ENCODE results near the gene DUSP11. TPM values are rescaled to one million over a fixed set of nuclear protein-coding genes. Genes with fewer than 3 reads are reported as not detected.
"Not testable (repeated sequence)": the region's sequence is repeated elsewhere in the genome, so short reads cannot be mapped to it uniquely, and the experiment has no call there.

DUSP11 gene
- total RNA-seq, 3 donors from 2014 or later (not counting 1 experiment from before 2014, with no cell fraction given): 45.7 to 50.2 (median 46.6) TPM

DNA sequence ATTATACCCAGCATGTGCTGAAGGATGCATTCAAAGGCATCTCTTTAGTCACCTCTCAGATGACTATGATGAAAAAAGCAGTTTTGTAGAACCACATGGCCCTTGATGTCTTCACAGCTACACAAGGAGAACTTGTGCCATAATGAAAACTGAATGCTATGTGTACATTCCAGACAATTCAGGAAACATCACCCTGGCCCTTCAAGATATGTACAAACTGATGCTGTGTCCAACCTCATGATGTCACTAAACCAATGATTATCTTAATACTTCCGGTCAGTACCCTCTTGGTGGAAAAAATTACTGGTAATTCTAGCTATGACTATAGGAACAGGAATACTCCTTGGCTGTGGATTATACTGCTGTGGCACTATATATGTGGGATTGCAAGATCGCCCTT is 20.0 kb downstream of the DUSP11 start:
- peaks cover 10% of the 10 kb centered on the region for H3K36me3 Mint-ChIP-seq
- TF ChIP-seq CTCF (IDR thresholded peaks at IDR 0.05): no peak
- H3K4me3 Mint-ChIP-seq: no peak overlapping the region

DNA sequence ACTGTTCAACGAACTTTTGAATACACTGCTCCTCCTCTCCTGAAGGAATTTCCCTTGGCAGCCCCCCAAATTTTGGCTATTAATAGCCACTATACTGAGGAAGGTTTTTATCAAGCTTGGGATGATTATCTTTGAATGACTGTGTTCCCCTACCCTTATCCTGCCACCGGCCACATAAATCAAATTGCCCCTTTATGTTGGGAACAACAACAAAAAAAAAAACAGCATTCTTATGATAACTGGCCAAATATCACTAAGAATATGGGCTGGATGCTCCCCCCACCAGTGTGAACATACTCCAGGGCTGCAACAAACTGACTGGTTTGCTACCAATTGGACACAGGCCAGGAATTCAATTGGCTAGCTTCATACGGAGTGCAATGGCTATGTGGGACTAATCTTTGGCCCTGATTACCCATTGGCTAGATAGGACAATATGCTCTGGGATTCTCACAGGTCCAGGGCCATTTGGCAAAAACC is 20.6 kb downstream of the DUSP11 start:
- Mint-ChIP-seq H3K4me1 (peaks cover 0 to 6% of the 10 kb centered on the region in 2 donors), H3K27ac (no peak overlapping the region), H3K4me3 (no peak overlapping the region), H3K36me3 (peaks cover 10% of the 10 kb centered on the region), H3K9me3 (no peaks in the 10 kb centered on the region), H3K27me3 (ENCODE audit: low read depth in 2 of 2) (no peaks in the 10 kb centered on the region)
- ATAC-seq (no peak), DNase-seq (no peak)
- no peaks in the 10 kb centered on the region for H3K27me3 ChIP-seq (ENCODE audit: control insufficient read depth, insufficient read depth, low read length)
- H3K9me3 ChIP-seq (ENCODE audit: control insufficient read depth, insufficient read depth, low read length): no peaks in the 10 kb centered on the region
- TF ChIP-seq CTCF (IDR thresholded peaks at IDR 0.05): no peak
- WGBS (ENCODE audit: insufficient coverage): 95% methylated on average over 2 of the region's 3 CpGs
- intact Hi-C loops (cut with micrococcal nuclease): no loop called here
- H3K36me3 ChIP-seq (ENCODE audit: control insufficient read depth, insufficient read depth, low read length): peaks cover 43% of the 10 kb centered on the region
- H3K4me3 ChIP-seq (ENCODE audit: low read length): no peak overlapping the region
- no peaks in the 10 kb centered on the region for H3K4me1 ChIP-seq (ENCODE audit: control insufficient read depth, insufficient read depth, low read length)
- H3K27ac ChIP-seq (ENCODE audit: low read length): no peak overlapping the region

More for the DNA sequence above, 20.0 kb downstream of the DUSP11 start:
- Mint-ChIP-seq H3K4me1 (peaks cover 0 to 6% of the 10 kb centered on the region in 2 donors), H3K27me3 (ENCODE audit: low read depth in 2 of 2) (no peaks in the 10 kb centered on the region), H3K27ac (no peak overlapping the region), H3K9me3 (no peaks in the 10 kb centered on the region)
- H3K27ac ChIP-seq (ENCODE audit: low read length): no peak overlapping the region
- peaks cover 47% of the 10 kb centered on the region for H3K36me3 ChIP-seq (ENCODE audit: control insufficient read depth, insufficient read depth, low read length)
- no peak for DNase-seq
- H3K4me3 ChIP-seq (ENCODE audit: low read length): no peak overlapping the region
- H3K4me1 ChIP-seq (ENCODE audit: control insufficient read depth, insufficient read depth, low read length): no peaks in the 10 kb centered on the region
- no peaks in the 10 kb centered on the region for H3K27me3 ChIP-seq (ENCODE audit: control insufficient read depth, insufficient read depth, low read length)
- WGBS (ENCODE audit: insufficient coverage): 100% methylated on average over 2 of the region's 2 CpGs
- intact Hi-C loops (cut with micrococcal nuclease): no loop called here
- no peaks in the 10 kb centered on the region for H3K9me3 ChIP-seq (ENCODE audit: control insufficient read depth, insufficient read depth, low read length)
- no peak for ATAC-seq

DNA sequence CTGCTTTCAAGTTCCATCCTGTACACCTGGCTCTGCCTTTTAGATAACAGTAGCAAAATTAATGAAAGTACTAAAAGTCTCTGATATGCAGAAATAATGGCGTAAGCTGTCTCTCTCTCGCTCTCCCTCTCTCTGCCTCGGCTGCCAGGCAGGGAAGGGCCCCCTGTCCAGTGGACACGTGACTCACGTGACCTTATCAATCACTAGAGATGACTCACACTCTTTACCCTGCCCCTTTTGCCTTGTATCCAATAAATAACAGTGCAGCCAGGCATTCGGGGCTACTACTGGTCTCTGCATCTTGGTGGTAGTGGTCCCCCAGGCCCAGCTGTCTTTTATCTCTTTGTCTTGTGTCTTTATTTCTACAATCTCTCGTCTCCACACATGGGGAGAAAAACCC is 25.6 kb downstream of the DUSP11 start:
- H3K9me3 ChIP-seq (ENCODE audit: control insufficient read depth, insufficient read depth, low read length); H3K4me3 Mint-ChIP-seq; H3K27ac Mint-ChIP-seq; intact Hi-C loops (cut with micrococcal nuclease); DNase-seq; H3K27ac ChIP-seq (ENCODE audit: low read length); H3K4me1 Mint-ChIP-seq; H3K9me3 Mint-ChIP-seq; H3K4me3 ChIP-seq (ENCODE audit: low read length); H3K27me3 Mint-ChIP-seq (ENCODE audit: low read depth in 2 of 2); H3K27me3 ChIP-seq (ENCODE audit: control insufficient read depth, insufficient read depth, low read length); H3K4me1 ChIP-seq (ENCODE audit: control insufficient read depth, insufficient read depth, low read length); ATAC-seq: not testable (repeated sequence)
- WGBS (ENCODE audit: insufficient coverage): 98% methylated on average over 7 of the region's 7 CpGs
- peaks cover 14% of the 10 kb centered on the region for H3K36me3 Mint-ChIP-seq
- peaks cover 14% of the 10 kb centered on the region for H3K36me3 ChIP-seq (ENCODE audit: control insufficient read depth, insufficient read depth, low read length)

DNA sequence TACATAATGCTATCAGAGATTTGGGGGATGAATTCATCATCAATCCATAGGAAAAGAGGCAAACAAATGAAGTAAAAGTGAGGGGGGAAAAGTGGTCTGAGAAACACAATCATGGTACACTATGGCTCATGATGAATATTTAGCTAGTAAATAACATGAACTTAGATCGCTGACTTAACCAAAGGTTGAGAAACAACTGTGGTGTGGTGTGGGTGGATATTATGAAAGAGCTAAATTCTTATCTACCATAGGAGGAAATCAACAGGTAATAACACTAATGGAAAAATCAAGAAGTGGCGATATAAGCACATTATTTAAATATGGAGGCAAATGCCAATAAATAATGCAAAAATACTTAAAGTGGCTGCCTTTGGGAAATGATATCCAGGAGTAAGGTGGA is 30.6 kb downstream of the DUSP11 start:
- ATAC-seq (no peak), DNase-seq (no peak)
- peaks cover 17 to 25% of the 10 kb centered on the region in 2 donors for H3K4me1 Mint-ChIP-seq
- intact Hi-C loops (cut with micrococcal nuclease): no loop called here
- H3K27me3 Mint-ChIP-seq (ENCODE audit: low read depth in 2 of 2): no peaks in the 10 kb centered on the region
- Histone ChIP-seq H3K36me3 (ENCODE audit: control insufficient read depth, insufficient read depth, low read length) (peaks cover 16% of the 10 kb centered on the region), H3K4me3 (ENCODE audit: low read length) (no peak overlapping the region), H3K27ac (ENCODE audit: low read length) (no peak overlapping the region), H3K9me3 (ENCODE audit: control insufficient read depth, insufficient read depth, low read length) (no peaks in the 10 kb centered on the region), H3K27me3 (ENCODE audit: control insufficient read depth, insufficient read depth, low read length) (no peaks in the 10 kb centered on the region), H3K4me1 (ENCODE audit: control insufficient read depth, insufficient read depth, low read length) (no peaks in the 10 kb centered on the region)
- H3K36me3 Mint-ChIP-seq: peaks cover 12% of the 10 kb centered on the region
- H3K4me3 Mint-ChIP-seq: no peak overlapping the region
- no CpG with 5 or more reads among the region's 2 CpGs for WGBS (ENCODE audit: insufficient coverage)
- H3K27ac Mint-ChIP-seq: no peak overlapping the region
- TF ChIP-seq CTCF (IDR thresholded peaks at IDR 0.05): no peak
- H3K9me3 Mint-ChIP-seq: no peaks in the 10 kb centered on the region
